ACC112 (cell line): Measurements from ENCODE around the gene NFE2L2.
"Not testable (repeated sequence)": the region's sequence is repeated elsewhere in the genome, so short reads cannot be mapped to it uniquely, and the experiment has no call there.

Experiments
- H2AFZ ChIP-seq: fragments of 200-600 bp; sonication (generic); one replicate; pipeline ENCODE4 v1.6.0; 2017; ENCODE audit warnings: antibody characterized with exemption, low read length; ENCODE audit not compliant: unreplicated experiment
- H3K27ac ChIP-seq: fragments of 200-600 bp; sonication (generic); 2 replicates; pipeline ENCODE4 v1.5.1; 2014; ENCODE audit warnings: low read depth, mild to moderate bottlenecking, antibody characterized with exemption, low read length, moderate library complexity
- H3K27me3 ChIP-seq: fragments of 200-600 bp; sonication (generic); 2 replicates; pipeline ENCODE4 v1.6.1; 2014; ENCODE audit warnings: mild to moderate bottlenecking, antibody characterized with exemption, low read length, moderate library complexity, mixed read lengths; ENCODE audit not compliant: insufficient read depth
- H3K36me3 ChIP-seq: fragments of 200-600 bp; sonication (generic); 2 replicates; pipeline ENCODE4 v1.6.1; 2016; ENCODE audit warnings: mild to moderate bottlenecking, antibody characterized with exemption, low read length, moderate library complexity, mixed read lengths; ENCODE audit not compliant: insufficient read depth
- H3K4me1 ChIP-seq: fragments of 200-600 bp; sonication (generic); one replicate; pipeline ENCODE4 v1.6.1; 2016; ENCODE audit warnings: low read length, mixed read lengths; ENCODE audit not compliant: insufficient read depth, unreplicated experiment, control insufficient read depth
- H3K4me3 ChIP-seq: fragments of 200-600 bp; sonication (generic); 2 replicates; pipeline ENCODE4 v1.5.1; 2014; ENCODE audit warnings: mild to moderate bottlenecking, low read depth, low read length
- H3K79me2 ChIP-seq: fragments of 200-600 bp; sonication (generic); one replicate; pipeline ENCODE4 v1.6.0; 2016; ENCODE audit warnings: low read length; ENCODE audit not compliant: control insufficient read depth, unreplicated experiment, insufficient read depth

NFE2L2 gene

GRCh38 chr2:177195194-177195593 is 69.3 kb downstream of the NFE2L2 start:
- Histone ChIP-seq H3K36me3 (no peaks in the 10 kb centered on the region), H3K79me2 (no peaks in the 10 kb centered on the region), H3K4me3 (no peak overlapping the region), H2AFZ (no peak overlapping the region), H3K27me3 (no peaks in the 10 kb centered on the region), H3K27ac (no peak overlapping the region), H3K4me1 (no peaks in the 10 kb centered on the region)

- H3K4me3 ChIP-seq = no peak overlapping the region
- no peak overlapping the region for H3K27ac ChIP-seq
- no peaks in the 10 kb centered on the region for H3K79me2 ChIP-seq
- H3K36me3 ChIP-seq = no peaks in the 10 kb centered on the region
- no peaks in the 10 kb centered on the region for H3K4me1 ChIP-seq
- no peak overlapping the region for H2AFZ ChIP-seq
- no peaks in the 10 kb centered on the region for H3K27me3 ChIP-seq
Measured at GRCh38 chr2:177193240-177193639, 71.3 kb downstream of the NFE2L2 start.

- Histone ChIP-seq H3K4me1 (peaks cover 3% of the 10 kb centered on the region), H3K27ac (no peak overlapping the region), H2AFZ (no peak overlapping the region), H3K36me3 (no peaks in the 10 kb centered on the region), H3K27me3 (no peaks in the 10 kb centered on the region), H3K4me3 (no peak overlapping the region), H3K79me2 (no peaks in the 10 kb centered on the region)
Measured at GRCh38 chr2:177192788-177193187, 71.7 kb downstream of the NFE2L2 start.

- Histone ChIP-seq H3K27ac (no peak overlapping the region), H3K4me3 (no peak overlapping the region), H2AFZ (no peak overlapping the region), H3K27me3 (no peaks in the 10 kb centered on the region), H3K79me2 (no peaks in the 10 kb centered on the region), H3K4me1 (peaks cover 9% of the 10 kb centered on the region), H3K36me3 (no peaks in the 10 kb centered on the region)
Measured at GRCh38 chr2:177190941-177191340, 73.6 kb downstream of the NFE2L2 start.

- no peaks in the 10 kb centered on the region for H3K27me3 ChIP-seq
- H3K27ac ChIP-seq = no peak overlapping the region
- peaks cover 9% of the 10 kb centered on the region for H3K4me1 ChIP-seq
- H3K36me3 ChIP-seq = no peaks in the 10 kb centered on the region
- H3K79me2 ChIP-seq = no peaks in the 10 kb centered on the region
- H2AFZ ChIP-seq = no peak overlapping the region
- no peak overlapping the region for H3K4me3 ChIP-seq
Measured at GRCh38 chr2:177188482-177189469, 75.8 kb downstream of the NFE2L2 start.

- Histone ChIP-seq H3K4me3 (no peak overlapping the region), H2AFZ (no peak overlapping the region), H3K36me3 (no peaks in the 10 kb centered on the region), H3K27ac (no peak overlapping the region), H3K27me3 (no peaks in the 10 kb centered on the region), H3K4me1 (peaks cover 9% of the 10 kb centered on the region), H3K79me2 (no peaks in the 10 kb centered on the region)
Measured at GRCh38 chr2:177187631-177188312, 76.8 kb downstream of the NFE2L2 start.

GRCh38 chr2:177186038-177186437 is 78.5 kb downstream of the NFE2L2 start:
- H3K4me3 ChIP-seq, H3K36me3 ChIP-seq, H3K27ac ChIP-seq, H2AFZ ChIP-seq, H3K27me3 ChIP-seq, H3K79me2 ChIP-seq, H3K4me1 ChIP-seq: not testable (repeated sequence)

GRCh38 chr2:177184606-177185005 is 79.9 kb downstream of the NFE2L2 start:
- Histone ChIP-seq H3K27me3 (no peaks in the 10 kb centered on the region), H2AFZ (no peak overlapping the region), H3K27ac (no peak overlapping the region), H3K79me2 (no peaks in the 10 kb centered on the region), H3K4me3 (no peak overlapping the region), H3K36me3 (no peaks in the 10 kb centered on the region), H3K4me1 (peaks cover 9% of the 10 kb centered on the region)

GRCh38 chr2:177183860-177184259 is 80.7 kb downstream of the NFE2L2 start:
- Histone ChIP-seq H3K36me3 (no peaks in the 10 kb centered on the region), H3K27ac (no peak overlapping the region), H3K27me3 (no peaks in the 10 kb centered on the region), H3K4me1 (peaks cover 9% of the 10 kb centered on the region), H3K4me3 (no peak overlapping the region), H3K79me2 (no peaks in the 10 kb centered on the region), H2AFZ (no peak overlapping the region)
